Endodermal cell (in vitro differentiated cells): ENCODE measurements around the gene BAIAP3. TPM values are rescaled to one million over a fixed set of nuclear protein-coding genes. Genes with fewer than 3 reads are reported as not detected.

Source experiments
- DNase-seq: peaks from one replicate; pipeline ENCODE4 v3.0.0-alpha.2; 2017
- H3K27ac ChIP-seq: 2 replicates; pipeline ENCODE4 v1.5.1; 2013; ENCODE audit warnings: mild to moderate bottlenecking, low read depth, low read length, moderate library complexity
- H3K27me3 ChIP-seq: 2 replicates; pipeline ENCODE4 v1.6.1; 2013; ENCODE audit warnings: mild to moderate bottlenecking, low read length, moderate library complexity; ENCODE audit not compliant: insufficient read depth, control insufficient read depth, poor library complexity, severe bottlenecking
- H3K36me3 ChIP-seq: 2 replicates; pipeline ENCODE4 v1.7.0; 2013; ENCODE audit warnings: mild to moderate bottlenecking, low read length, moderate library complexity; ENCODE audit not compliant: control insufficient read depth, insufficient read depth
- H3K4me1 ChIP-seq: one replicate; pipeline ENCODE4 v1.7.0; 2013; ENCODE audit warnings: low read length; ENCODE audit not compliant: control insufficient read depth, insufficient read depth
- H3K4me3 ChIP-seq: 2 replicates; pipeline ENCODE4 v1.5.1; 2013; ENCODE audit warnings: mild to moderate bottlenecking, low read length, moderate library complexity
- H3K9ac ChIP-seq: 2 replicates; pipeline ENCODE4 v1.6.1; 2013; ENCODE audit warnings: mild to moderate bottlenecking, low read length, moderate library complexity; ENCODE audit not compliant: poor library complexity, severe bottlenecking; ENCODE audit errors: extremely low read depth
- H3K9me3 ChIP-seq: 2 replicates; pipeline ENCODE4 v1.6.1; 2013; ENCODE audit warnings: mild to moderate bottlenecking, low read length, moderate library complexity; ENCODE audit not compliant: control insufficient read depth
- H3K27ac Mint-ChIP-seq: 2 replicates; pipeline ENCODE4 v1.8.0; 2020; ENCODE audit warnings: mixed read lengths
- H3K27me3 Mint-ChIP-seq: 2 replicates; pipeline ENCODE4 v1.8.0; 2021; ENCODE audit warnings: mild to moderate bottlenecking, mixed read lengths; ENCODE audit not compliant: insufficient read depth
- H3K36me3 Mint-ChIP-seq: 2 replicates; pipeline ENCODE4 v1.8.0; 2020; ENCODE audit warnings: low read depth, mixed read lengths
- H3K4me1 Mint-ChIP-seq: 2 replicates; pipeline ENCODE4 v1.8.0; 2020; ENCODE audit warnings: mixed read lengths
- H3K4me3 Mint-ChIP-seq: 2 replicates; pipeline ENCODE4 v1.8.0; 2020; ENCODE audit warnings: mild to moderate bottlenecking, moderate library complexity, mixed read lengths
- H3K9me3 Mint-ChIP-seq: 2 replicates; pipeline ENCODE4 v1.8.0; 2020; ENCODE audit warnings: mild to moderate bottlenecking, mixed read lengths
- WGBS, 2 experiments: methylation state at CpG; one replicate each; pipeline versions ENCODE4 v1.1.5 to v1.1.7; 2013; ENCODE audit warnings: missing lambda C conversion rate in 2 of 2, mixed read lengths in 1 of 2; ENCODE audit not compliant: insufficient coverage in 1 of 2, insufficient read length in 1 of 2; 5-methylcytosine and 5-hydroxymethylcytosine counted together
- total RNA-seq, 2 donors: library from RNA; stranded (reverse); fragmentation: NEBNext Ultra II Directional in 1 of 2; extraction: Animal tissue kit (Norgen Biotek cat#: 25700) in 1 of 2; gene quantifications; 2 replicates in 1 of 2; 3 replicates in 1 of 2; pipeline ENCODE4 v1.2.1, GENCODE V29; 2021
- TF ChIP-seq, protein P1 (sequence below): fragments of 200-600 bp; sonication (generic); conservative IDR thresholded peaks from 2 replicates; pipeline ENCODE4 v1.5.0; 2021; ENCODE audit warnings: antibody characterized with exemption, mild to moderate bottlenecking

Gene BAIAP3
- total RNA-seq, 2 donors from 2014 or later: 25.0 to 43.5 TPM

DNA sequence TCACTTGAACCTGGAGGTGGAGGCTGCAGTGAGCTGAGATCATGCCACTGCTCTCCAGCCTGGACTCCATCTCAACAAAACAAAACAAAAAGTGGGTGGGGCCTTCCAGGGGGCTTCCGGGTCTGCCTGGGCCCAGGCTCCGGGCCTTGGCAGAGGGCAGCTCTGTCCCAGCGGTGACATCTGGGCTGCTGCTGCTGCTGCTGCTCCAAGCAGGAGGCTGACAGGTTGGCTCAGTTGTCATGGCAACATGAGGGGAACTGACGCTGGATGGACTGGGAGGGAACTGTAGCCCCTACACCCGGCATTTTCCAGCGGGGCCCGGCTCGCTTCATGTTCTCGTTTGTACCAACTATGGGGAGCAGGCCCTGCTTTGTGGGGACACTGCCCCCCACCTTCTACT, 4.0 kb downstream of the BAIAP3 start:
- Histone ChIP-seq H3K27me3 (peaks cover 52% of the 10 kb centered on the region), H3K4me3 (no peak overlapping the region), H3K27ac (no peak overlapping the region), H3K4me1 (peaks cover 6% of the 10 kb centered on the region), H3K9me3 (no peaks in the 10 kb centered on the region), H3K9ac (no peak overlapping the region), H3K36me3 (no peaks in the 10 kb centered on the region)
- Mint-ChIP-seq H3K27me3 (peaks cover 33% of the 10 kb centered on the region), H3K27ac (no peak overlapping the region), H3K4me3 (no peak overlapping the region), H3K4me1 (peaks cover 2% of the 10 kb centered on the region), H3K36me3 (no peaks in the 10 kb centered on the region), H3K9me3 (no peaks in the 10 kb centered on the region)
- TF ChIP-seq, protein P1, sequence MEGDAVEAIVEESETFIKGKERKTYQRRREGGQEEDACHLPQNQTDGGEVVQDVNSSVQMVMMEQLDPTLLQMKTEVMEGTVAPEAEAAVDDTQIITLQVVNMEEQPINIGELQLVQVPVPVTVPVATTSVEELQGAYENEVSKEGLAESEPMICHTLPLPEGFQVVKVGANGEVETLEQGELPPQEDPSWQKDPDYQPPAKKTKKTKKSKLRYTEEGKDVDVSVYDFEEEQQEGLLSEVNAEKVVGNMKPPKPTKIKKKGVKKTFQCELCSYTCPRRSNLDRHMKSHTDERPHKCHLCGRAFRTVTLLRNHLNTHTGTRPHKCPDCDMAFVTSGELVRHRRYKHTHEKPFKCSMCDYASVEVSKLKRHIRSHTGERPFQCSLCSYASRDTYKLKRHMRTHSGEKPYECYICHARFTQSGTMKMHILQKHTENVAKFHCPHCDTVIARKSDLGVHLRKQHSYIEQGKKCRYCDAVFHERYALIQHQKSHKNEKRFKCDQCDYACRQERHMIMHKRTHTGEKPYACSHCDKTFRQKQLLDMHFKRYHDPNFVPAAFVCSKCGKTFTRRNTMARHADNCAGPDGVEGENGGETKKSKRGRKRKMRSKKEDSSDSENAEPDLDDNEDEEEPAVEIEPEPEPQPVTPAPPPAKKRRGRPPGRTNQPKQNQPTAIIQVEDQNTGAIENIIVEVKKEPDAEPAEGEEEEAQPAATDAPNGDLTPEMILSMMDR: no peak
- WGBS, 2 experiments: 56 to 82% methylated on average over 4 to 9 of the region's 9 CpGs
- DNase-seq: peak; percentile 72

DNA sequence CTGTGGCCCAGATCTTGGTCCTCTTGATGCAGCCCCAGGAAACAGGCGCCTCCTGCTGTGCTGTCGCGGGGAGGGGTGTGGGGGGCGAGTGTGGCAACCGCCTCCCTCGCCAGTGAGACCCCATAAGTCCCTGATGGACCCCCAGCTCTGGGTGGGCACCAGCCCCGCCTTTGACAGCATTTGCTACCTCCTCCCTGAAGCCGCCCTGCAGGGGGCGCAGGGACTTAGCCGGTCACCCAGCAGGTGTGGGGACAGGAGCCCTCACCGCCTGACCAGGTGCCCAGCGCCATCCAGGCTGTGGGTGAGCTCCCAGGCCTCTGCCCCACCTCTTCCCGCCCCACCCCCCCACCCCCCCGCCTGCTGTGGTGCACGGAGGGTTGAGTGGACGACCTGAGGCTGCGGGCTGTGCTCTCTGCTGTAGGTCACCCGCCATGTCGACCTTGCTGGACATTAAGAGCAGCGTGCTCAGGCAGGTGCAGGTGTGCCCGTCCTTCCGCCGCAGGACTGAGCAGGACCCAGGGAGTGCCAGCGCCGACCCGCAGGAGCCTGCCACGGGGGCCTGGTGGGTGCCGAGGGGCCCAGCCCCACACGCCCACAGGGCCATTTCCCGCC, 4.8 kb downstream of the BAIAP3 start:
- H3K27ac Mint-ChIP-seq: no peak overlapping the region
- no peaks in the 10 kb centered on the region for H3K9me3 Mint-ChIP-seq
- H3K27me3 Mint-ChIP-seq: peaks cover 29% of the 10 kb centered on the region
- H3K36me3 Mint-ChIP-seq: no peaks in the 10 kb centered on the region
- H3K27ac ChIP-seq: no peak overlapping the region
- peaks cover 47% of the 10 kb centered on the region for H3K27me3 ChIP-seq
- TF ChIP-seq, protein P1: peak; percentile 71
- H3K36me3 ChIP-seq: no peaks in the 10 kb centered on the region
- H3K9me3 ChIP-seq: no peaks in the 10 kb centered on the region
- no peak overlapping the region for H3K9ac ChIP-seq
- H3K4me3 Mint-ChIP-seq: no peak overlapping the region
- H3K4me3 ChIP-seq: no peak overlapping the region
- H3K4me1 Mint-ChIP-seq: no peaks in the 10 kb centered on the region
- 60 to 78% methylated on average over 7 to 26 of the region's 30 CpGs for WGBS, 2 experiments
- no peaks in the 10 kb centered on the region for H3K4me1 ChIP-seq
- peak; percentile 81 for DNase-seq

GRCh38 chr16:1338855-1339675, 5.6 kb downstream of the BAIAP3 start:
- no peak overlapping the region for H3K27ac Mint-ChIP-seq
- H3K9ac ChIP-seq: no peak overlapping the region
- no peaks in the 10 kb centered on the region for H3K36me3 Mint-ChIP-seq

More at GRCh38 chr16:1338855-1339675, 5.6 kb downstream of the BAIAP3 start:
- H3K4me1 Mint-ChIP-seq: no peaks in the 10 kb centered on the region
- Histone ChIP-seq H3K27me3 (peaks cover 47% of the 10 kb centered on the region), H3K4me1 (no peaks in the 10 kb centered on the region), H3K27ac (no peak overlapping the region), H3K9me3 (no peaks in the 10 kb centered on the region), H3K4me3 (no peak overlapping the region), H3K36me3 (no peaks in the 10 kb centered on the region)
- TF ChIP-seq, protein P1: no peak
- peaks cover 29% of the 10 kb centered on the region for H3K27me3 Mint-ChIP-seq
- WGBS, 2 experiments: 73 to 75% methylated on average over 17 to 31 of the region's 31 CpGs
- no peak for DNase-seq
- no peaks in the 10 kb centered on the region for H3K9me3 Mint-ChIP-seq
- H3K4me3 Mint-ChIP-seq: no peak overlapping the region
